CD4-positive, CD25-positive, alpha-beta regulatory T cell (primary cell): Measurements from ENCODE around the gene C19orf38. TPM values are rescaled to one million over a fixed set of nuclear protein-coding genes. Genes with fewer than 3 reads are reported as not detected.
"Not testable (repeated sequence)": the region's sequence is repeated elsewhere in the genome, so short reads cannot be mapped to it uniquely, and the experiment has no call there.

Source experiments
- ATAC-seq, 2 donors: fragments of 150-1000 bp; cut with Tn5 transposase; one replicate each; pipeline ENCODE4 v1.10.0; 2021; ENCODE audit warnings: low read depth in 2 of 2, moderate number of reproducible peaks in 2 of 2, moderate library complexity in 1 of 2
- DNase-seq, 3 donors: peaks; one replicate each; pipeline versions ENCODE4 v3.0.0 to v3.0.0-alpha.2; 2012 to 2022; ENCODE audit warnings: mixed read lengths in 1 of 3
- H3K27ac ChIP-seq: one replicate; pipeline ENCODE4 v1.7.0; 2013; ENCODE audit warnings: mild to moderate bottlenecking, low read length; ENCODE audit not compliant: insufficient read depth, poor library complexity, severe bottlenecking
- H3K27me3 ChIP-seq: one replicate; pipeline ENCODE4 v1.7.0; 2013; ENCODE audit warnings: low read length; ENCODE audit not compliant: control insufficient read depth, insufficient read depth
- H3K36me3 ChIP-seq: one replicate; pipeline ENCODE4 v1.7.0; 2013; ENCODE audit warnings: mild to moderate bottlenecking, low read length, moderate library complexity; ENCODE audit not compliant: control insufficient read depth, insufficient read depth
- H3K4me1 ChIP-seq: 2 replicates; pipeline ENCODE4 v1.7.0; 2013; ENCODE audit warnings: mild to moderate bottlenecking, low read length; ENCODE audit not compliant: insufficient read depth, control insufficient read depth, poor library complexity, severe bottlenecking
- H3K4me3 ChIP-seq: one replicate; pipeline ENCODE4 v1.7.0; 2013; ENCODE audit warnings: low read depth, mild to moderate bottlenecking, low read length, moderate library complexity
- H3K9me3 ChIP-seq, 2 experiments: 1 replicate in 1 of 2; 2 replicates in 1 of 2; pipeline ENCODE4 v1.7.0; 2013; ENCODE audit warnings: low read length in 2 of 2, mild to moderate bottlenecking in 1 of 2, moderate library complexity in 1 of 2; ENCODE audit not compliant: control insufficient read depth in 2 of 2
- H3K27ac Mint-ChIP-seq, 3 donors: one replicate each; pipeline ENCODE4 v1.8.0; 2020 to 2022; ENCODE audit warnings: mild to moderate bottlenecking in 3 of 3, mixed read lengths in 3 of 3, moderate library complexity in 2 of 3
- H3K27me3 Mint-ChIP-seq: one replicate; pipeline ENCODE4 v1.8.0; 2022; ENCODE audit warnings: mild to moderate bottlenecking, mixed read lengths
- H3K36me3 Mint-ChIP-seq: one replicate; pipeline ENCODE4 v1.8.0; 2020; ENCODE audit warnings: mixed read lengths
- H3K4me1 Mint-ChIP-seq, 4 donors: one replicate each; pipeline ENCODE4 v1.8.0; 2020 to 2022; ENCODE audit warnings: mixed read lengths in 4 of 4, mild to moderate bottlenecking in 1 of 4
- H3K4me3 Mint-ChIP-seq, 4 donors: one replicate each; pipeline ENCODE4 v1.8.0; 2020 to 2022; ENCODE audit warnings: mild to moderate bottlenecking in 4 of 4, mixed read lengths in 4 of 4, moderate library complexity in 3 of 4
- H3K9me3 Mint-ChIP-seq, 7 donors: one replicate each; pipeline ENCODE4 v1.8.0; 2020 to 2022; ENCODE audit warnings: mixed read lengths in 7 of 7, mild to moderate bottlenecking in 3 of 7, moderate library complexity in 2 of 7
- polyA plus RNA-seq, 4 donors: library from polyadenylated mRNA; unstranded; fragments of 300-500 nt; fragmentation: Illumina TruSeq; gene quantifications; one replicate each; pipeline ENCODE4 v1.2.3, GENCODE V29; 2021
- total RNA-seq: library from RNA; stranded (reverse); gene quantifications from one replicate; pipeline ENCODE4 v1.2.3, GENCODE V29; 2022

Gene C19orf38
- total and polyA plus RNA-seq, 5 donors from 2014 or later, result 0.40 to 1.1 (median 0.58) TPM; not detected in 1

- ATAC-seq (no peak), DNase-seq (no peak)
- Histone ChIP-seq H3K4me3 (no peak overlapping the region), H3K36me3 (no peaks in the 10 kb centered on the region), H3K27me3 (no peaks in the 10 kb centered on the region), H3K4me1 (peaks cover 24% of the 10 kb centered on the region), H3K9me3 (no peaks in the 10 kb centered on the region), H3K27ac (no peak overlapping the region)
- H3K4me3 Mint-ChIP-seq, result peak overlapping the region in 2 of 4 donors; percentile 56 to 65
- no peaks in the 10 kb centered on the region for H3K36me3 Mint-ChIP-seq
- H3K27me3 Mint-ChIP-seq, result peaks cover 5% of the 10 kb centered on the region
- peak overlapping the region in 1 of 3 donors; percentile 73 for H3K27ac Mint-ChIP-seq
- no peaks in the 10 kb centered on the region for H3K9me3 Mint-ChIP-seq
- H3K4me1 Mint-ChIP-seq, result peaks cover 8 to 42% (median 26%) of the 10 kb centered on the region in 4 donors
Measured at GRCh38 chr19:10868872-10869547, 20.8 kb downstream of the C19orf38 start.

DNA sequence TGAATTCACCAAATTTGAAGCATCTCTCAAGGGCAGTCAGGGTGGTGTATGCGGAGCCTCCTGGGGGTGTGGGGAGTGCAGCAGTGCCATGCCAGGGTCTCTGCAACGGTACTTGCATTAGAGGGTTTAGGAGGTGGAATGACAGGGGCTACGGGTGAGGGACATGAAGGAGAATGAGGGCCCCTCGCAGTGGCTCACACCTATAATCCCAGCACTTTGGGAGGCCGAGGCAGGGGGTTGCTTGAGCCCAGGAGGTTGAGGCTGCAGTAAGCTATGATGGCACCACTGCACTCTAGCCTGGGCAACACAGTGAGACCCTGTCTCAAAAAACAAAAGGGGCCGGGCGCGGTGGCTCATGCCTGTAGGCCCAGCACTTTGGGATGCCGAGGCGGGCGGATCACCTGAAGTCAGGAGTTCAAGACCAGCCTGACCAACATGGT is 21.7 kb downstream of the C19orf38 start:
- ATAC-seq, DNase-seq, H3K27me3 ChIP-seq, H3K9me3 Mint-ChIP-seq, H3K27ac ChIP-seq, H3K36me3 Mint-ChIP-seq, H3K9me3 ChIP-seq, H3K36me3 ChIP-seq, H3K27me3 Mint-ChIP-seq, H3K4me3 ChIP-seq: not testable (repeated sequence)
- peak overlapping the region; percentile 83 to 87 (median 84) for H3K4me3 Mint-ChIP-seq
- H3K4me1 ChIP-seq, result peaks cover 17% of the 10 kb centered on the region
- H3K27ac Mint-ChIP-seq, result peak overlapping the region in 1 of 3 donors; percentile 88
- H3K4me1 Mint-ChIP-seq, result peaks cover 3 to 38% (median 21%) of the 10 kb centered on the region in 4 donors

DNA sequence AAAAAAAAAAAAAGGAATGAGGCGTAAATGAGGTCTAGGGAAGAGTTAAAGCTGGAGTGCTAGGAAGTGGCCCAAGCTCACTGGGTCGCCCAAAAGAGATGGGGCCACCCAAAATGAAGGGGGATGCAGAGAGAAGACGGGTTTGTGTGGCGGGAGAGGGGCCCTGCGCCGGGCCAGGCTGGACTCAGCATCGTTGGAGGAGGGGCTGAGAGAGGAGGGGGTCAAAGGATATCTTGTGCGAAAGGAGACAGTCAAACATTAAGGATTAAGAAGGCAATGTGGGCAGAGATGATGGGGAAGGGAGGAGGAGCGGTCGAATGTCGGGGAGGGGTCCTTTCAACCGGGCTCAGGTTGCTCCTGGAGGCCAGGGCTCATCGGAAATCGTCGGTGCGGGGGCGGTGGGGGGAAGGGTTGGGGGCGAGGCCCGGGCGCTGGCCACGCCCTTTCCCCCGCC is 22.3 kb downstream of the C19orf38 start:
- Histone ChIP-seq H3K4me1 (peaks cover 17% of the 10 kb centered on the region), H3K9me3 (no peaks in the 10 kb centered on the region), H3K27ac (peak overlapping the region; percentile 70), H3K27me3 (no peaks in the 10 kb centered on the region), H3K36me3 (no peaks in the 10 kb centered on the region), H3K4me3 (peak overlapping the region; percentile 55)
- H3K4me3 Mint-ChIP-seq, result peak overlapping the region; percentile 83 to 87 (median 84)
- peaks cover 3 to 39% (median 21%) of the 10 kb centered on the region in 4 donors for H3K4me1 Mint-ChIP-seq
- H3K9me3 Mint-ChIP-seq, result no peaks in the 10 kb centered on the region
- ATAC-seq (no peak), DNase-seq (no peak)
- H3K36me3 Mint-ChIP-seq, result no peaks in the 10 kb centered on the region
- peaks cover 5% of the 10 kb centered on the region for H3K27me3 Mint-ChIP-seq
- H3K27ac Mint-ChIP-seq, result peak overlapping the region; percentile 82 to 88 (median 83)

GRCh38 chr19:10870955-10871603 is 22.9 kb downstream of the C19orf38 start, which contains the start of gene CARM1:
CARM1 (plus strand) TSS chr19:10871553; CDS start chr19:10871703, 150 bp downstream.
- Histone ChIP-seq H3K4me3 (peak within 1 kb of the TSS; percentile 64), H3K36me3 (no peaks in the 10 kb centered on the region), H3K4me1 (peaks cover 17% of the 10 kb centered on the region), H3K27ac (peak within 1 kb of the TSS; percentile 70), H3K9me3 (no peaks in the 10 kb centered on the region), H3K27me3 (no peaks in the 10 kb centered on the region)
- H3K27ac Mint-ChIP-seq, result peak within 1 kb of the TSS; percentile 82 to 88 (median 84)
- H3K4me1 Mint-ChIP-seq, result peaks cover 3 to 39% (median 21%) of the 10 kb centered on the region in 4 donors
- peak within 1 kb of the TSS; percentile 83 to 98 (median 90) for H3K4me3 Mint-ChIP-seq
- H3K9me3 Mint-ChIP-seq, result no peaks in the 10 kb centered on the region
- peak; percentile 85 to 86 for ATAC-seq
- DNase-seq, result peak; percentile 97 to 99 (median 99)
- peaks cover 5% of the 10 kb centered on the region for H3K27me3 Mint-ChIP-seq
- H3K36me3 Mint-ChIP-seq, result no peaks in the 10 kb centered on the region

GRCh38 chr19:10871711-10872545 is 23.7 kb downstream of the C19orf38 start:
- DNase-seq, result peak in 2 of 3 donors; percentile 24 to 39
- Histone ChIP-seq H3K4me3 (peak overlapping the region; percentile 64), H3K4me1 (peaks cover 17% of the 10 kb centered on the region), H3K36me3 (no peaks in the 10 kb centered on the region), H3K9me3 (no peaks in the 10 kb centered on the region), H3K27me3 (no peaks in the 10 kb centered on the region), H3K27ac (no peak overlapping the region)
- H3K27ac Mint-ChIP-seq, result peak overlapping the region in 1 of 3 donors; percentile 84
- H3K9me3 Mint-ChIP-seq, result no peaks in the 10 kb centered on the region
- peaks cover 3 to 43% (median 21%) of the 10 kb centered on the region in 4 donors for H3K4me1 Mint-ChIP-seq
- ATAC-seq, result no peak
- no peaks in the 10 kb centered on the region for H3K36me3 Mint-ChIP-seq
- peaks cover 5% of the 10 kb centered on the region for H3K27me3 Mint-ChIP-seq
- peak overlapping the region; percentile 83 to 98 (median 88) for H3K4me3 Mint-ChIP-seq

GRCh38 chr19:10872546-10873107 is 24.4 kb downstream of the C19orf38 start:
- H3K27ac Mint-ChIP-seq, result peak overlapping the region; percentile 43 to 84 (median 54)
- DNase-seq (peak in 2 of 3 donors; percentile 12 to 17), ATAC-seq (no peak)
- no peaks in the 10 kb centered on the region for H3K36me3 Mint-ChIP-seq
- Histone ChIP-seq H3K4me1 (peaks cover 17% of the 10 kb centered on the region), H3K4me3 (peak overlapping the region; percentile 64), H3K27ac (no peak overlapping the region), H3K9me3 (no peaks in the 10 kb centered on the region), H3K27me3 (no peaks in the 10 kb centered on the region), H3K36me3 (no peaks in the 10 kb centered on the region)
- H3K27me3 Mint-ChIP-seq, result peaks cover 5% of the 10 kb centered on the region
- peak overlapping the region; percentile 83 to 98 (median 88) for H3K4me3 Mint-ChIP-seq
- H3K4me1 Mint-ChIP-seq, result peaks cover 3 to 44% (median 21%) of the 10 kb centered on the region in 4 donors
- H3K9me3 Mint-ChIP-seq, result no peaks in the 10 kb centered on the region

DNA sequence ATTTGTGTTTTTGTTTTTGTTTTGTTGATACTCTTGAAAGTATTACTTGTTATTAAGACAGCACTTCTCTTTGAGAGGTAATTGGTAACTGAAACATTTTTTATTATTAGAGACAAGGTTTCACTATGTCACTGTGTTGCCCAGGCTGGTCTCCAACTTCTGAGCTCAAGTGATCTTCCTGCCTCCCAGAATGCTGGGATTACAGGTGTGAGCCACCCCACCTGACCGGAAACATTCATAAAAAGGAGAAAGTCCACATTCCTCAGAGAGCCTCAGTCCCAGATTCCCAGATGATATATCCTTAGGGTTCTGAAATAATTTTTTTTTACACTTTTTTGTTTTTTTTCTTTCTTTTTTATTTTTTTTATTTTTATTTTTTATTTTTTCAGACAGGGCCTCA is 25.8 kb downstream of the C19orf38 start:
- Mint-ChIP-seq H3K4me3 (peak overlapping the region; percentile 69 to 98 (median 80)), H3K27ac (no peak overlapping the region), H3K9me3 (no peaks in the 10 kb centered on the region), H3K36me3 (no peaks in the 10 kb centered on the region), H3K4me1 (peaks cover 12 to 47% (median 17%) of the 10 kb centered on the region in 4 donors), H3K27me3 (peaks cover 5% of the 10 kb centered on the region)
- Histone ChIP-seq H3K36me3 (no peaks in the 10 kb centered on the region), H3K4me3 (no peak overlapping the region), H3K4me1 (peaks cover 17% of the 10 kb centered on the region), H3K9me3 (no peaks in the 10 kb centered on the region), H3K27ac (no peak overlapping the region), H3K27me3 (no peaks in the 10 kb centered on the region)
- DNase-seq, result no peak
- no peak for ATAC-seq
